Peyer's patch (tissue), 4 donors: ENCODE data around the gene CASP5. TPM values are rescaled to one million over a fixed set of nuclear protein-coding genes. Genes with fewer than 3 reads are reported as not detected.
A peak's percentile ranks its signal among the peaks of the same experiment; 100 is the strongest.
"Not testable (repeated sequence)": the region's sequence is repeated elsewhere in the genome, so short reads cannot be mapped to it uniquely, and the experiment has no call there.

Source experiments
- DNase-seq, 3 donors: peaks; one replicate each; pipeline ENCODE4 v3.0.0-alpha.2; 2017 to 2019
- H3K27ac ChIP-seq, 4 donors: fragments of 200-600 bp; sonication (generic); one replicate each; pipeline ENCODE4 v1.5.1; 2016 to 2019
- H3K27me3 ChIP-seq, 2 donors: fragments of 200-600 bp; sonication (generic); one replicate each; pipeline ENCODE4 v1.5.1; 2019
- H3K36me3 ChIP-seq, 3 donors: fragments of 200-600 bp; sonication (generic); one replicate each; pipeline ENCODE4 v1.5.1; 2016 to 2019
- H3K4me1 ChIP-seq, 4 donors: fragments of 200-600 bp; sonication (generic); one replicate each; pipeline ENCODE4 v1.5.1; 2016 to 2019
- H3K4me3 ChIP-seq, 4 donors: fragments of 200-600 bp; sonication (generic); 1 replicate in 3 of 4; 2 replicates in 1 of 4; pipeline ENCODE4 v1.5.1; 2016 to 2019; ENCODE audit warnings: mild to moderate bottlenecking in 1 of 4
- H3K9me3 ChIP-seq, 4 donors: fragments of 200-600 bp; sonication (generic); one replicate each; pipeline ENCODE4 v1.5.1; 2016 to 2019; ENCODE audit warnings: mild to moderate bottlenecking in 1 of 4
- POLR2A ChIP-seq, 2 donors: fragments of 450-650 bp; IDR thresholded peaks; one replicate each; pipeline ENCODE4 v1.5.1; 2017; ENCODE audit warnings: antibody characterized with exemption in 2 of 2, mild to moderate bottlenecking in 2 of 2, moderate library complexity in 2 of 2
- total RNA-seq, 4 donors: library from RNA; depleted of rRNA; stranded (reverse); fragments of >200 nt; gene quantifications; one replicate each; pipeline ENCODE4 v1.1.0, GENCODE V29; 2016
- TF ChIP-seq, protein P1 (sequence below), 6 experiments: fragments of 450-650 bp in 4 of 6; fragments of 200-600 bp in 2 of 6; sonication (generic) in 1 of 6; IDR thresholded peaks; one replicate each; pipeline ENCODE4 v1.5.1; 2017 to 2019; ENCODE audit warnings: antibody characterized with exemption in 6 of 6, mild to moderate bottlenecking in 3 of 6, moderate library complexity in 1 of 6

The CASP5 gene
- total RNA-seq, 4 donors from 2014 or later, result 10.5 to 27.5 (median 16.9) TPM

DNA sequence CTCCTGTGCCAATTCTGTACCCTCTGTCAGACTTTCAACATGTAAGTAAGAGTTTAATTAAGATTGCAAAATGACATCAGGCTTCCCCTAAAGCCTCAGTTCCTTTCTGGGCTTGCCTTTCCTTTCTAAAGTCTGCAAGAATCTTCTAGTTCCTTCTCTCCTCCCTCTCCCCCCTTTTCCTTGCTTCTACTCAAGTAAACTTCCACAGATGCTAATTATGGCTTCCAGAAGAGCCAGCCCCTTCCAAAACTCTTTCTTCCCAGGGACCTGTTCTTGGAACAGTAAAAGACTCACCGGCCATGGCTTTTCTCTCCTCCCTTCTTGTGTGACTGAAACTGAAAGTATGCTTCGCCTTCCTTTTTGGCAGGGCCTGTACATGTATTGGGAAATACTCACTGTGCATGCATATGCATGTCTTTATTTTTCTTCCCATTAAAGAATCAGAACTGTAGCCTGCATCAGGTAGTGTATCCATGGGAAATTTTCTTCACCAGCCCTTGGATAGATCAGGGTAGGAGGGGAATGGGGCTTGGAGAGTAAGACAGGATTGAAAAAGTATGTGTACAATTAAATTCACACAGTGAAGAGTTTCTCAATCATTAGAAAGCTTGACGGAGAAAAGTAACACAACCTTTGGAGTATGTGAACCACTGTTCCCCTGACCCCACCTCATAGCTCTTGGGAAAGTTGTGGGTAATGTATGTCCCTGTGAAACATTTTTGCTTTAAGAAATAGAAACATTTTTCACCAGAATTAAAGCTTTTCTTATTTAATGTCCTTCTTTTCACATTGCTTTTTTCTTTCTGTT is 12.0 kb upstream of the CASP5 start, which contains the start of gene CASP1:
CASP1 (minus strand) TSS at position 332 of the 808 bp plus-strand sequence; CDS start at position 301, 31 bp downstream.
- peaks cover 0 to 11% (median 0%) of the 10 kb centered on the region in 4 donors for H3K4me1 ChIP-seq
- TF ChIP-seq, protein P1, sequence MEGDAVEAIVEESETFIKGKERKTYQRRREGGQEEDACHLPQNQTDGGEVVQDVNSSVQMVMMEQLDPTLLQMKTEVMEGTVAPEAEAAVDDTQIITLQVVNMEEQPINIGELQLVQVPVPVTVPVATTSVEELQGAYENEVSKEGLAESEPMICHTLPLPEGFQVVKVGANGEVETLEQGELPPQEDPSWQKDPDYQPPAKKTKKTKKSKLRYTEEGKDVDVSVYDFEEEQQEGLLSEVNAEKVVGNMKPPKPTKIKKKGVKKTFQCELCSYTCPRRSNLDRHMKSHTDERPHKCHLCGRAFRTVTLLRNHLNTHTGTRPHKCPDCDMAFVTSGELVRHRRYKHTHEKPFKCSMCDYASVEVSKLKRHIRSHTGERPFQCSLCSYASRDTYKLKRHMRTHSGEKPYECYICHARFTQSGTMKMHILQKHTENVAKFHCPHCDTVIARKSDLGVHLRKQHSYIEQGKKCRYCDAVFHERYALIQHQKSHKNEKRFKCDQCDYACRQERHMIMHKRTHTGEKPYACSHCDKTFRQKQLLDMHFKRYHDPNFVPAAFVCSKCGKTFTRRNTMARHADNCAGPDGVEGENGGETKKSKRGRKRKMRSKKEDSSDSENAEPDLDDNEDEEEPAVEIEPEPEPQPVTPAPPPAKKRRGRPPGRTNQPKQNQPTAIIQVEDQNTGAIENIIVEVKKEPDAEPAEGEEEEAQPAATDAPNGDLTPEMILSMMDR (IDR thresholded peaks at IDR 0.05), result peak in 1 of 6 experiments; percentile 1
- TF ChIP-seq POLR2A (IDR thresholded peaks at IDR 0.05), result peak; percentile 45 to 73
- H3K27ac ChIP-seq, result peak within 1 kb of the TSS; percentile 63 to 83 (median 78)
- H3K4me3 ChIP-seq, result peak within 1 kb of the TSS; percentile 37 to 54 (median 44)
- H3K36me3 ChIP-seq, result peaks cover 0 to 13% (median 0%) of the 10 kb centered on the region in 3 donors
- no peaks in the 10 kb centered on the region for H3K27me3 ChIP-seq
- no peaks in the 10 kb centered on the region for H3K9me3 ChIP-seq
- peak in 2 of 3 donors; percentile 57 to 78 for DNase-seq

DNA sequence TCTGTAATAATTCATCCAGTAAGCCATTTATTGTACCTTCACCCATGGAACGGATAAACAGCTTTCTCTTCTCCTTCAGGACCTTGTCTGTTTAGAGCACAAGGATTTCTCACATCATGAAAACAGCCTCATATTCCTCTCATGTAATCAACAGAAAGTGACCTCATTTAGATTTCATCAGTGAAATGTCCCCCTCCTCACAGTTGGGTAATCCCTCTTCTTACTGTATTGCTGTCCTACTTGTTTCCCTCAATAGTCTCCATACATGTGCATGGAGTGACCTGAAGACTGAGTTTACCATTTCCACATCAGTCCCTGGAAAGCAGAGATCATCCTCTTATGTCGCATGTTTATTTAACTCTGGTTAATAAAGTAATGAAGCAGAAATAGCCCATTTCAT is 11.4 kb upstream of the CASP5 start:
- Histone ChIP-seq H3K4me3 (peak overlapping the region; percentile 37 to 54 (median 44)), H3K4me1 (peaks cover 0 to 11% (median 0%) of the 10 kb centered on the region in 4 donors), H3K36me3 (peaks cover 0 to 19% (median 0%) of the 10 kb centered on the region in 3 donors), H3K27ac (peak overlapping the region; percentile 63 to 83 (median 78))
- H3K9me3 ChIP-seq, DNase-seq, H3K27me3 ChIP-seq: not testable (repeated sequence)

DNA sequence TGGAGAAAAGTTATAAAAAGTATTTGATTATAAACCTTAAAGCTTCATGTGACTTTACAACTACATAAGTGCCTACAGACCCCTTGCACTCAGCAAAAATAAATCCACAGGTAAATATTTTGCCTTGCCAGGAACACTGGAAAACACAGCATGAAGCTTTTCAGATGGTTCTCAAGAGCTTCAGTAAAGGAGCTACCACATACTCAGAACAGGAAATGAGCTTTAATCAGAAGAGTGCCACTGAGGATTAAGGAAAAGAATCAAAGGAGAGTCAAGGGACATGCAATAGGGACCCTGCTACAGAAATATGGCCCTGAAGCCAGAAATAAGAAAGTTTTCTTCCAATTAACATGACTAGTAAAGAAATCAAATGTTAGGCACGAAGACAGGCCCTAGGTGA is 10.8 kb upstream of the CASP5 start:
- Histone ChIP-seq H3K4me3 (peak overlapping the region; percentile 37 to 54 (median 44)), H3K27ac (peak overlapping the region; percentile 21 to 83 (median 69))

DNA sequence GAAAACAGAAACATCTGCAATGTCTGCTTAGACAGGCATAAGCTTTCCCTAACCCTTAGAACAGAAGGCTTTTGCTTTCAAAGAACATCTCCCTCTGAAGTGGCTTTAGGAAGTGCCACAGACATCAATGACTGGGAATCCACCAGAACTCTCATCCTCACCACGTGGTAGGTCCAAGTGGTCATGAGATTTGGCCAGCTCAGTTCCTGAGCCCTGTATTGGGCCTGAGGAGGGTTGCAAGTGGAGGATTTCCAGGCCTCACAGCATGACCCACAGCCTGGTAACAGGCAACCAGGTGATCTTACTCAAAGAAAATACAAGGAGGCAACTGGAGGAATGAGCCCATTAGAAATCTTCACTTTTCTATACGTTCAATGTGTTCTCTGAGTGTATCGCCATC is 10.4 kb upstream of the CASP5 start:
- Histone ChIP-seq H3K9me3 (no peaks in the 10 kb centered on the region), H3K4me1 (peaks cover 0 to 11% (median 0%) of the 10 kb centered on the region in 4 donors), H3K36me3 (peaks cover 0 to 29% (median 0%) of the 10 kb centered on the region in 3 donors), H3K4me3 (peak overlapping the region; percentile 16 to 54 (median 44)), H3K27me3 (no peaks in the 10 kb centered on the region), H3K27ac (peak overlapping the region; percentile 21 to 83 (median 69))
- TF ChIP-seq, protein P1 (IDR thresholded peaks at IDR 0.05), result no peak
- no peak for TF ChIP-seq POLR2A (IDR thresholded peaks at IDR 0.05)
- DNase-seq, result no peak

More for the DNA sequence above, 10.8 kb upstream of the CASP5 start:
- no peak for DNase-seq
- no peak for TF ChIP-seq POLR2A (IDR thresholded peaks at IDR 0.05)
- TF ChIP-seq, protein P1 (IDR thresholded peaks at IDR 0.05), result no peak
- Histone ChIP-seq H3K4me1 (peaks cover 0 to 11% (median 0%) of the 10 kb centered on the region in 4 donors), H3K9me3 (no peaks in the 10 kb centered on the region), H3K27me3 (no peaks in the 10 kb centered on the region), H3K36me3 (peaks cover 0 to 24% (median 0%) of the 10 kb centered on the region in 3 donors)

DNA sequence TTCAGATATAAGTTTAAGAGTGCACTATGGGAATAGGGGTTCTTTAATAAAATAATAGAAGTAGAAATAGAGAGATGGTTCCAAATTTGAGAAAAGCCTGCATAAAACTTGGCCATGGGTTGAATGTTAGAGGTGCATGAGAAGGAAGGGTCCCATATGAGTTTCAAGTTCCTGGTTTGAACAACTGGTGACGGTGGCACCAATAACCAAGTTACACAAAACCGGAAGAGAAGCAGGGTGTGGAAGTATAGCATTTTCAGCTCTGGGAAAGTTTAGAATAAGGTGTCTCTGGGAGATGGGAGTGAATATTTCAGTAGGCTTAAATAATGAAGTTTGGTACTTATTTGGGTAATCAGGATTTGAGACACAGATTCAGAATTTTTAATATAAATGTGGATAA is 9.5 kb upstream of the CASP5 start:
- TF ChIP-seq, protein P1 (IDR thresholded peaks at IDR 0.05), result no peak
- no peak for TF ChIP-seq POLR2A (IDR thresholded peaks at IDR 0.05)
- no peaks in the 10 kb centered on the region for H3K27me3 ChIP-seq
- H3K9me3 ChIP-seq, result no peaks in the 10 kb centered on the region
- H3K36me3 ChIP-seq, result peaks cover 0 to 35% (median 0%) of the 10 kb centered on the region in 3 donors
- peaks cover 0 to 15% (median 1%) of the 10 kb centered on the region in 4 donors for H3K4me1 ChIP-seq
- H3K4me3 ChIP-seq, result peak overlapping the region in 2 of 4 donors; percentile 47 to 54
- peak overlapping the region in 2 of 4 donors; percentile 21 to 63 for H3K27ac ChIP-seq
- no peak for DNase-seq

DNA sequence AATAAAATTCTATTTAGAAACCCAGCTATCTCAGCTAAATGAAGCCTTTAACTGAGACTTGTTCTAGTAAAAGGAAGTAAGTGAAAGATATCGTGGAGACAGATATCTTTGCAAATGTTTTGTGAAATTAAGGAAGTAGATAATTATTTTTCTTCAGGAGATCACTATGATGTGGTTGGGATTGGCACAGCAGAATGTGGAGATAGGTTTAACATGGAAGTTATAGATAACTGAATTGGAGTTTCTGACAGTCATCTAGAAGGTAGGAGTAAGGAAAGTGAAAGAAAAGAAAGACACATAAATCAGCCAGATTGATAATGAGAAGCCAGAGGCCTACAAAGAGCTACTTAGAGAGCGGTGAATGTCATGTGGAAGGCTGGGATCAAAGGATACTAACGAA is 4.7 kb upstream of the CASP5 start:
- no peaks in the 10 kb centered on the region for H3K9me3 ChIP-seq
- peaks cover 0 to 27% (median 4%) of the 10 kb centered on the region in 4 donors for H3K4me1 ChIP-seq
- peak overlapping the region in 1 of 4 donors; percentile 5 for H3K4me3 ChIP-seq
- H3K27ac ChIP-seq, result peak overlapping the region in 2 of 4 donors; percentile 35 to 38
- H3K36me3 ChIP-seq, result peaks cover 0 to 54% (median 0%) of the 10 kb centered on the region in 3 donors
- DNase-seq, result no peak
- TF ChIP-seq, protein P1 (IDR thresholded peaks at IDR 0.05), result no peak
- TF ChIP-seq POLR2A (IDR thresholded peaks at IDR 0.05), result no peak
- H3K27me3 ChIP-seq, result no peaks in the 10 kb centered on the region
